ENCODE data around the gene LRRC66. TPM values are rescaled to one million over a fixed set of nuclear protein-coding genes. Genes with fewer than 3 reads are reported as not detected.

The LRRC66 gene
- total and polyA plus RNA-seq, 4 donors, result 0.49 to 1.1 (median 0.87) TPM

GRCh38 chr4:51960486-51960885, 59.7 kb downstream of the LRRC66 start:
- Histone ChIP-seq H3K36me3 (ENCODE audit: control insufficient read depth in 1 of 2, insufficient read depth in 2 of 2, low read length in 1 of 2) (no peaks in the 10 kb centered on the region), H3K27ac (ENCODE audit: low read depth in 1 of 2, low read length in 2 of 2) (no peak overlapping the region), H3K4me1 (ENCODE audit: control insufficient read depth in 1 of 2, insufficient read depth in 2 of 2, low read length in 2 of 2) (peaks cover 0 to 3% of the 10 kb centered on the region in 2 donors), H3K27me3 (ENCODE audit: control insufficient read depth in 1 of 2, insufficient read depth in 2 of 2, low read length in 1 of 2) (peaks cover 0 to 4% of the 10 kb centered on the region in 2 donors), H3K9me3 (ENCODE audit: control insufficient read depth, low read length) (peaks cover 4% of the 10 kb centered on the region), H3K4me3 (ENCODE audit: low read length in 2 of 2) (no peak overlapping the region)
- intact Hi-C loops (cut with DNase I), result no loop called here
- ATAC-seq (ENCODE audit: low FRiP score) (no peak), DNase-seq (no peak)
- 64 to 71% methylated on average over 4 of the region's 4 CpGs for WGBS, 2 donors

GRCh38 chr4:51958199-51958968, 61.8 kb downstream of the LRRC66 start:
- Histone ChIP-seq H3K36me3 (ENCODE audit: control insufficient read depth in 1 of 2, insufficient read depth in 2 of 2, low read length in 1 of 2) (no peaks in the 10 kb centered on the region), H3K27me3 (ENCODE audit: control insufficient read depth in 1 of 2, insufficient read depth in 2 of 2, low read length in 1 of 2) (peaks cover 0 to 4% of the 10 kb centered on the region in 2 donors), H3K9me3 (ENCODE audit: control insufficient read depth, low read length) (peaks cover 4% of the 10 kb centered on the region), H3K4me1 (ENCODE audit: control insufficient read depth in 1 of 2, insufficient read depth in 2 of 2, low read length in 2 of 2) (no peaks in the 10 kb centered on the region), H3K4me3 (ENCODE audit: low read length in 2 of 2) (no peak overlapping the region), H3K27ac (ENCODE audit: low read depth in 1 of 2, low read length in 2 of 2) (no peak overlapping the region)
- DNase-seq (no peak), ATAC-seq (ENCODE audit: low FRiP score) (no peak)
- 64 to 72% methylated on average over 2 of the region's 2 CpGs for WGBS, 2 donors
- intact Hi-C loops (cut with DNase I), result no loop called here

Other genes starting within 250 kb of the LRRC66 start
- 10 to 100 TPM; 69.6 to 87.8 TPM for gene DCUN1D4, start 177.2 kb downstream of the LRRC66 start, total RNA-seq
- gene DCUN1D4, start 177.2 kb downstream of the LRRC66 start, polyA plus RNA-seq, result 10 to 100 TPM; 19.7 to 25.1 TPM
- 10 to 100 TPM; 72.6 to 79.6 TPM for gene SGCB, start 17.9 kb upstream of the LRRC66 start, total RNA-seq
- 10 to 100 TPM; 35.9 to 47.6 TPM for gene SGCB, start 17.9 kb upstream of the LRRC66 start, polyA plus RNA-seq
- gene SPATA18, start 30.9 kb upstream of the LRRC66 start, total RNA-seq, result 10 to 100 TPM in 1 of 2 donors, 1 to 10 TPM in 1; 4.7 to 12.5 TPM
- 1 to 10 TPM; 6.4 to 7.3 TPM for gene SPATA18, start 30.9 kb upstream of the LRRC66 start, polyA plus RNA-seq